NB4 (cell line): Measurements from ENCODE around the gene NCOA3.

Experiments used
- CTCF ChIP-seq: IDR thresholded peaks from one replicate; pipeline ENCODE4 v1.5.1; 2012; ENCODE audit warnings: low read depth, low read length
- POLR2A ChIP-seq: IDR thresholded peaks from 2 replicates; pipeline ENCODE4 v1.6.1; 2011; ENCODE audit warnings: mild to moderate bottlenecking; ENCODE audit not compliant: insufficient read length; ENCODE audit errors: extremely low read depth

- TF ChIP-seq POLR2A (no peak), CTCF (no peak)
Observed at GRCh38 chr20:47561603-47562583, 60.2 kb downstream of the NCOA3 start.
